Liver (tissue), 3 donors: Measurements from ENCODE around the gene E2F7.

ENCODE experiments used
- EGR1 ChIP-seq, 2 donors: IDR thresholded peaks; 2 replicates each; pipeline ENCODE4 v1.6.1; 2016 to 2018; ENCODE audit warnings: antibody characterized with exemption in 2 of 2, low read depth in 2 of 2
- FOXA1 ChIP-seq: IDR thresholded peaks from 2 replicates; pipeline ENCODE4 v1.6.1; 2016; ENCODE audit warnings: antibody characterized with exemption
- HNF4A ChIP-seq, 2 donors: conservative IDR thresholded peaks; 2 replicates each; pipeline ENCODE4 v1.6.1; 2016; ENCODE audit warnings: antibody characterized with exemption in 2 of 2, mild to moderate bottlenecking in 2 of 2
- RAD21 ChIP-seq, 2 donors: IDR thresholded peaks; 2 replicates each; pipeline ENCODE4 v1.6.1; 2016; ENCODE audit warnings: antibody characterized with exemption in 2 of 2, mild to moderate bottlenecking in 2 of 2
- RXRA ChIP-seq, 2 donors: IDR thresholded peaks; 2 replicates each; pipeline ENCODE4 v1.6.1; 2017 to 2018; ENCODE audit warnings: antibody characterized with exemption in 2 of 2, mild to moderate bottlenecking in 1 of 2
- SP1 ChIP-seq: IDR thresholded peaks from 2 replicates; pipeline ENCODE4 v1.6.1; 2018; ENCODE audit warnings: antibody characterized with exemption, mild to moderate bottlenecking
- TAF1 ChIP-seq: conservative IDR thresholded peaks from 2 replicates; pipeline ENCODE4 v1.6.1; 2016; ENCODE audit warnings: antibody characterized with exemption, mild to moderate bottlenecking
- YY1 ChIP-seq: IDR thresholded peaks from 2 replicates; pipeline ENCODE4 v1.6.1; 2016; ENCODE audit warnings: antibody characterized with exemption, mild to moderate bottlenecking
- TF ChIP-seq, protein P1 (sequence below): fragments of 150-350 bp; IDR thresholded peaks from 2 replicates; pipeline ENCODE4 v1.5.1; 2017; ENCODE audit warnings: improper control_type of control experiment, low read depth, low read length; ENCODE audit not compliant: missing input control
- TF ChIP-seq, protein P2 (sequence below): IDR thresholded peaks from 2 replicates; pipeline ENCODE4 v1.6.1; 2016; ENCODE audit warnings: antibody characterized with exemption, mild to moderate bottlenecking
- TF ChIP-seq, protein P3 (sequence below): IDR thresholded peaks from 2 replicates; pipeline ENCODE4 v1.6.1; 2016; ENCODE audit warnings: antibody characterized with exemption
- TF ChIP-seq, protein P4 (sequence below): IDR thresholded peaks from 2 replicates; pipeline ENCODE4 v1.6.1; 2016; ENCODE audit warnings: antibody characterized with exemption
- donor health status: healthy.
- donor health status: healthy.

DNA sequence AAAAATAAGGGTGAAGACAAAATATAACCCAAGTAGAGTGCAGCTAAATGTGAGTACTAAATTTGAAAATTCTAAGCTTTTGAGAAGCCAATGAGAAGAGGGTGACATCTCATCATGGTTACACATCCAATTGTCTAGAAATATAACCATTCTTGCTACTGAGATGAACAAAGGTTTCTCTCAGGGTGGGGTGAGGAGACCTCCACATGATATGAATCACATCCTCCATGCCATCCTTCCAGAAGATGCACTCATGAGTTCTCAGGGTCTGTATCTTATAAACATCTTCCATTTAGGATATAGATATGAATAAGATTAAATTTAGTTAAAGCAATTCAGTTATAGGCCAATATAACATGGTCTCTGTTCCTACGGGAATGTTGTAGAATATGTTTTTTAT lies 38.9 kb upstream of the E2F7 start:
- TF ChIP-seq, protein P1, sequence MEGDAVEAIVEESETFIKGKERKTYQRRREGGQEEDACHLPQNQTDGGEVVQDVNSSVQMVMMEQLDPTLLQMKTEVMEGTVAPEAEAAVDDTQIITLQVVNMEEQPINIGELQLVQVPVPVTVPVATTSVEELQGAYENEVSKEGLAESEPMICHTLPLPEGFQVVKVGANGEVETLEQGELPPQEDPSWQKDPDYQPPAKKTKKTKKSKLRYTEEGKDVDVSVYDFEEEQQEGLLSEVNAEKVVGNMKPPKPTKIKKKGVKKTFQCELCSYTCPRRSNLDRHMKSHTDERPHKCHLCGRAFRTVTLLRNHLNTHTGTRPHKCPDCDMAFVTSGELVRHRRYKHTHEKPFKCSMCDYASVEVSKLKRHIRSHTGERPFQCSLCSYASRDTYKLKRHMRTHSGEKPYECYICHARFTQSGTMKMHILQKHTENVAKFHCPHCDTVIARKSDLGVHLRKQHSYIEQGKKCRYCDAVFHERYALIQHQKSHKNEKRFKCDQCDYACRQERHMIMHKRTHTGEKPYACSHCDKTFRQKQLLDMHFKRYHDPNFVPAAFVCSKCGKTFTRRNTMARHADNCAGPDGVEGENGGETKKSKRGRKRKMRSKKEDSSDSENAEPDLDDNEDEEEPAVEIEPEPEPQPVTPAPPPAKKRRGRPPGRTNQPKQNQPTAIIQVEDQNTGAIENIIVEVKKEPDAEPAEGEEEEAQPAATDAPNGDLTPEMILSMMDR: no peak
- TF ChIP-seq FOXA1 (no peak), YY1 (no peak), RXRA (IDR thresholded peaks at IDR 0.05) (no peak), TAF1 (no peak), EGR1 (IDR thresholded peaks at IDR 0.05; ENCODE audit: low read depth in 2 of 2) (no peak), SP1 (no peak), RAD21 (IDR thresholded peaks at IDR 0.05) (no peak), HNF4A (conservative IDR thresholded peaks at IDR 0.05) (no peak)
- TF ChIP-seq, protein P2, sequence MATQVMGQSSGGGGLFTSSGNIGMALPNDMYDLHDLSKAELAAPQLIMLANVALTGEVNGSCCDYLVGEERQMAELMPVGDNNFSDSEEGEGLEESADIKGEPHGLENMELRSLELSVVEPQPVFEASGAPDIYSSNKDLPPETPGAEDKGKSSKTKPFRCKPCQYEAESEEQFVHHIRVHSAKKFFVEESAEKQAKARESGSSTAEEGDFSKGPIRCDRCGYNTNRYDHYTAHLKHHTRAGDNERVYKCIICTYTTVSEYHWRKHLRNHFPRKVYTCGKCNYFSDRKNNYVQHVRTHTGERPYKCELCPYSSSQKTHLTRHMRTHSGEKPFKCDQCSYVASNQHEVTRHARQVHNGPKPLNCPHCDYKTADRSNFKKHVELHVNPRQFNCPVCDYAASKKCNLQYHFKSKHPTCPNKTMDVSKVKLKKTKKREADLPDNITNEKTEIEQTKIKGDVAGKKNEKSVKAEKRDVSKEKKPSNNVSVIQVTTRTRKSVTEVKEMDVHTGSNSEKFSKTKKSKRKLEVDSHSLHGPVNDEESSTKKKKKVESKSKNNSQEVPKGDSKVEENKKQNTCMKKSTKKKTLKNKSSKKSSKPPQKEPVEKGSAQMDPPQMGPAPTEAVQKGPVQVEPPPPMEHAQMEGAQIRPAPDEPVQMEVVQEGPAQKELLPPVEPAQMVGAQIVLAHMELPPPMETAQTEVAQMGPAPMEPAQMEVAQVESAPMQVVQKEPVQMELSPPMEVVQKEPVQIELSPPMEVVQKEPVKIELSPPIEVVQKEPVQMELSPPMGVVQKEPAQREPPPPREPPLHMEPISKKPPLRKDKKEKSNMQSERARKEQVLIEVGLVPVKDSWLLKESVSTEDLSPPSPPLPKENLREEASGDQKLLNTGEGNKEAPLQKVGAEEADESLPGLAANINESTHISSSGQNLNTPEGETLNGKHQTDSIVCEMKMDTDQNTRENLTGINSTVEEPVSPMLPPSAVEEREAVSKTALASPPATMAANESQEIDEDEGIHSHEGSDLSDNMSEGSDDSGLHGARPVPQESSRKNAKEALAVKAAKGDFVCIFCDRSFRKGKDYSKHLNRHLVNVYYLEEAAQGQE: no peak
- TF ChIP-seq, protein P3, sequence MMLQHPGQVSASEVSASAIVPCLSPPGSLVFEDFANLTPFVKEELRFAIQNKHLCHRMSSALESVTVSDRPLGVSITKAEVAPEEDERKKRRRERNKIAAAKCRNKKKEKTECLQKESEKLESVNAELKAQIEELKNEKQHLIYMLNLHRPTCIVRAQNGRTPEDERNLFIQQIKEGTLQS: no peak
- TF ChIP-seq, protein P4, sequence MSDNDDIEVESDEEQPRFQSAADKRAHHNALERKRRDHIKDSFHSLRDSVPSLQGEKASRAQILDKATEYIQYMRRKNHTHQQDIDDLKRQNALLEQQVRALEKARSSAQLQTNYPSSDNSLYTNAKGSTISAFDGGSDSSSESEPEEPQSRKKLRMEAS: no peak
